WTC11 (cell line): ENCODE results near the gene TNIK. TPM values are rescaled to one million over a fixed set of nuclear protein-coding genes. Genes with fewer than 3 reads are reported as not detected.

ENCODE experiments used
- ATAC-seq: fragments of 200-7000 bp; cut with Tn5 transposase; 2 replicates; pipeline ENCODE4 v1.10.0; 2021; ENCODE audit warnings: mild to moderate bottlenecking, moderate library complexity
- CTCF ChIA-PET: fragments of 300-600 bp; sonication (Branson Sonifier 250); formaldehyde crosslinking; loops from one replicate; lab custom pipeline; 2021; ENCODE audit warnings: antibody characterized with exemption; lab: Charles Lee
- POLR2A ChIA-PET: fragments of 350-600 bp; sonication (Branson Sonifier 250); formaldehyde crosslinking; loops from one replicate; lab custom pipeline; 2021; ENCODE audit warnings: antibody characterized with exemption; lab: Charles Lee
- DNase-seq: peaks from one replicate; pipeline ENCODE4 v3.0.0; 2021; ENCODE audit warnings: low spot score
- H3K27ac Mint-ChIP-seq: 2 replicates; pipeline ENCODE4 v1.8.0; 2021; ENCODE audit warnings: mixed read lengths
- H3K27me3 Mint-ChIP-seq: 2 replicates; pipeline ENCODE4 v1.8.0; 2021; ENCODE audit warnings: low read depth, mild to moderate bottlenecking, moderate library complexity, mixed read lengths
- H3K36me3 Mint-ChIP-seq: 2 replicates; pipeline ENCODE4 v1.8.0; 2021; ENCODE audit warnings: mixed read lengths
- H3K4me1 Mint-ChIP-seq: 2 replicates; pipeline ENCODE4 v1.8.0; 2022; ENCODE audit warnings: mixed read lengths
- H3K4me3 Mint-ChIP-seq: 2 replicates; pipeline ENCODE4 v1.8.0; 2021; ENCODE audit warnings: mild to moderate bottlenecking, moderate library complexity, mixed read lengths
- H3K9me3 Mint-ChIP-seq: 2 replicates; pipeline ENCODE4 v1.8.0; 2021; ENCODE audit warnings: mixed read lengths
- ATF1 ChIP-seq: sonication (generic); formaldehyde crosslinking; IDR thresholded peaks from 2 replicates; pipeline ENCODE4 v1.8.1; 2023; ENCODE audit warnings: mild to moderate bottlenecking, moderate library complexity, missing genetic modification reagents
- CREM ChIP-seq: sonication (generic); formaldehyde crosslinking; IDR thresholded peaks from 2 replicates; pipeline ENCODE4 v1.8.1; 2022; ENCODE audit warnings: mild to moderate bottlenecking, missing genetic modification reagents, moderate library complexity
- CTCF ChIP-seq: fragments of 200-600 bp; IDR thresholded peaks from 2 replicates; pipeline ENCODE4 v1.8.0; 2022; ENCODE audit warnings: antibody characterized with exemption
- E2F4 ChIP-seq: sonication (generic); formaldehyde crosslinking; IDR thresholded peaks from 2 replicates; pipeline ENCODE4 v1.8.1; 2022; ENCODE audit warnings: low read depth, mild to moderate bottlenecking, moderate library complexity, missing genetic modification reagents, borderline replicate concordance
- ESRRA ChIP-seq: sonication (generic); formaldehyde crosslinking; IDR thresholded peaks from 2 replicates; pipeline ENCODE4 v1.8.1; 2022; ENCODE audit warnings: mild to moderate bottlenecking, missing genetic modification reagents, borderline replicate concordance
- ETV6 ChIP-seq: sonication (generic); formaldehyde crosslinking; IDR thresholded peaks from 2 replicates; pipeline ENCODE4 v1.8.1; 2022; ENCODE audit warnings: mild to moderate bottlenecking, missing genetic modification reagents
- FOXK1 ChIP-seq: sonication (generic); formaldehyde crosslinking; IDR thresholded peaks from 2 replicates; pipeline ENCODE4 v1.8.0; 2022; ENCODE audit warnings: mild to moderate bottlenecking, moderate library complexity, missing genetic modification reagents
- FOXP1 ChIP-seq: sonication (generic); formaldehyde crosslinking; IDR thresholded peaks from 2 replicates; pipeline ENCODE4 v1.8.0; 2022; ENCODE audit warnings: missing genetic modification reagents, mild to moderate bottlenecking, moderate library complexity, borderline replicate concordance
- GABPB1 ChIP-seq: sonication (generic); formaldehyde crosslinking; IDR thresholded peaks from 2 replicates; pipeline ENCODE4 v1.8.1; 2023; ENCODE audit warnings: mild to moderate bottlenecking, missing genetic modification reagents
- JAZF1 ChIP-seq: fragments of 250-450 bp; sonication (Bioruptor Pico); IDR thresholded peaks from 2 replicates; pipeline ENCODE4 v1.9.0; 2021; ENCODE audit warnings: moderate library complexity, mild to moderate bottlenecking, inconsistent platforms
- KAT7 ChIP-seq: sonication (generic); formaldehyde crosslinking; IDR thresholded peaks from 2 replicates; pipeline ENCODE4 v1.8.1; 2023; ENCODE audit warnings: missing genetic modification reagents, mild to moderate bottlenecking, borderline replicate concordance
- NR2C2 ChIP-seq: sonication (generic); formaldehyde crosslinking; IDR thresholded peaks from 2 replicates; pipeline ENCODE4 v1.8.0; 2022; ENCODE audit warnings: mild to moderate bottlenecking, missing genetic modification reagents
- PRRX2 ChIP-seq: fragments of 250-450 bp; sonication (Bioruptor Pico); IDR thresholded peaks from 2 replicates; pipeline ENCODE4 v1.8.0; 2021; ENCODE audit warnings: mild to moderate bottlenecking
- SMAD4 ChIP-seq: sonication (generic); formaldehyde crosslinking; IDR thresholded peaks from 2 replicates; pipeline ENCODE4 v1.8.0; 2022; ENCODE audit warnings: mild to moderate bottlenecking, missing genetic modification reagents
- TCF7 ChIP-seq: sonication (generic); formaldehyde crosslinking; IDR thresholded peaks from 2 replicates; pipeline ENCODE4 v1.8.0; 2022; ENCODE audit warnings: mild to moderate bottlenecking, low read depth, missing genetic modification reagents, moderate library complexity
- ZBTB43 ChIP-seq: sonication (generic); formaldehyde crosslinking; IDR thresholded peaks from 2 replicates; pipeline ENCODE4 v1.8.1; 2023; ENCODE audit warnings: mild to moderate bottlenecking, missing genetic modification reagents
- ZNF425 ChIP-seq: fragments of 250-450 bp; sonication (Bioruptor Pico); conservative IDR thresholded peaks from 2 replicates; pipeline ENCODE4 v1.9.0; 2021; ENCODE audit warnings: mild to moderate bottlenecking
- ZNF532 ChIP-seq: fragments of 250-450 bp; sonication (Bioruptor Pico); IDR thresholded peaks from 2 replicates; pipeline ENCODE4 v1.9.0; 2021; ENCODE audit warnings: mild to moderate bottlenecking, borderline replicate concordance
- ZSCAN18 ChIP-seq: fragments of 250-450 bp; sonication (Bioruptor Pico); IDR thresholded peaks from 2 replicates; pipeline ENCODE4 v2.1.2; 2022; ENCODE audit warnings: mild to moderate bottlenecking, moderate library complexity
- total RNA-seq: library from RNA; stranded (reverse); gene quantifications from 3 replicates; pipeline ENCODE4 v1.2.3, GENCODE V29; 2021

TNIK gene
- total RNA-seq, 1 experiment from 2014 or later = 50.3 TPM

GRCh38 chr3:171328419-171329082 lies 131.7 kb downstream of the TNIK start:
- H3K27me3 Mint-ChIP-seq = no peaks in the 10 kb centered on the region
- DNase-seq (peak; percentile 22), ATAC-seq (peak; percentile 80)
- H3K4me3 Mint-ChIP-seq = no peak overlapping the region
- CTCF ChIA-PET = interaction anchor here (1.0 to 1.6 kb wide), 3 partner anchors 19 to 125 kb away, joined by 3 to 7 read pairs (median 6); no protein-coding TSS in a partner anchor
- peaks cover 8% of the 10 kb centered on the region for H3K36me3 Mint-ChIP-seq
- POLR2A ChIA-PET = no interaction called here
- H3K27ac Mint-ChIP-seq = no peak overlapping the region
- H3K9me3 Mint-ChIP-seq = peaks cover 9% of the 10 kb centered on the region; the same call in 1 of the 2 replicates
- peaks cover 49% of the 10 kb centered on the region for H3K4me1 Mint-ChIP-seq
- TF ChIP-seq TCF7 (no peak), KAT7 (CRISPR knock-in tag) (no peak), CREM (CRISPR knock-in tag) (no peak), ATF1 (CRISPR knock-in tag) (no peak), E2F4 (CRISPR knock-in tag) (no peak), FOXK1 (CRISPR knock-in tag) (no peak), CTCF (peak; percentile 18; the same call in 1 of the 2 replicates), SMAD4 (CRISPR knock-in tag) (no peak), ZBTB43 (no peak), JAZF1 (CRISPR knock-in tag) (no peak), ZNF425 (CRISPR knock-in tag) (no peak), ETV6 (CRISPR knock-in tag) (peak; percentile 96), ESRRA (CRISPR knock-in tag) (no peak)

GRCh38 chr3:171327441-171328174 lies 132.6 kb downstream of the TNIK start:
- ChIA-PET CTCF (interaction anchor here (1.5 kb wide), 1 partner anchor 126 kb away, joined by 7 read pairs; no protein-coding TSS in a partner anchor), POLR2A (no interaction called here)
- H3K27ac Mint-ChIP-seq = no peak overlapping the region
- H3K27me3 Mint-ChIP-seq = no peaks in the 10 kb centered on the region
- no peak overlapping the region for H3K4me3 Mint-ChIP-seq
- H3K4me1 Mint-ChIP-seq = peaks cover 58% of the 10 kb centered on the region
- ATAC-seq (no peak), DNase-seq (no peak)
- H3K9me3 Mint-ChIP-seq = peaks cover 9% of the 10 kb centered on the region; the same call in 1 of the 2 replicates
- peaks cover 8% of the 10 kb centered on the region for H3K36me3 Mint-ChIP-seq
- no peak for TF ChIP-seq NR2C2
- TF ChIP-seq FOXP1 (CRISPR knock-in tag) = no peak
- no peak for TF ChIP-seq PRRX2 (CRISPR knock-in tag)
- no peak for TF ChIP-seq ZSCAN18 (CRISPR knock-in tag)
- no peak for TF ChIP-seq ZNF532 (CRISPR knock-in tag)
- no peak for TF ChIP-seq GABPB1 (CRISPR knock-in tag)
